Mesenchymal stem cell (in vitro differentiated cells and primary cell): Measurements from ENCODE around the gene BABAM2.

ENCODE experiments used
- DNase-seq: peaks from one replicate; pipeline ENCODE4 v3.0.0-alpha.2; 2013
- H2AFZ ChIP-seq: one replicate; pipeline ENCODE4 v1.6.1; 2013; ENCODE audit warnings: low read depth, mild to moderate bottlenecking, control low read depth, inconsistent platforms, low read length, moderate library complexity
- H2AK5ac ChIP-seq: 2 replicates; pipeline ENCODE4 v1.6.1; 2013; ENCODE audit warnings: low read length, moderate library complexity, mild to moderate bottlenecking, inconsistent platforms; ENCODE audit not compliant: severe bottlenecking
- H2BK120ac ChIP-seq: one replicate; pipeline ENCODE4 v1.6.1; 2013; ENCODE audit warnings: low read depth, mild to moderate bottlenecking, inconsistent platforms, low read length, moderate library complexity
- H2BK12ac ChIP-seq, 2 experiments: one replicate each; pipeline ENCODE4 v1.6.1; 2013; ENCODE audit warnings: inconsistent platforms in 2 of 2, low read length in 2 of 2, mild to moderate bottlenecking in 2 of 2, moderate library complexity in 2 of 2, control low read depth in 1 of 2
- H2BK15ac ChIP-seq: one replicate; pipeline ENCODE4 v1.6.1; 2013; ENCODE audit warnings: mild to moderate bottlenecking, low read depth, inconsistent platforms; ENCODE audit not compliant: poor library complexity, severe bottlenecking
- H2BK5ac ChIP-seq: 2 replicates; pipeline ENCODE4 v1.6.1; 2013; ENCODE audit warnings: low read depth, mild to moderate bottlenecking, low read length, control low read depth, inconsistent platforms; ENCODE audit not compliant: poor library complexity, severe bottlenecking
- H3K14ac ChIP-seq, 2 experiments: one replicate each; pipeline ENCODE4 v1.6.1; 2013; ENCODE audit warnings: inconsistent platforms in 2 of 2, low read length in 2 of 2, control low read depth in 1 of 2, mild to moderate bottlenecking in 1 of 2, moderate library complexity in 1 of 2
- H3K18ac ChIP-seq, 2 experiments: one replicate each; pipeline ENCODE4 v1.6.1; 2013; ENCODE audit warnings: inconsistent platforms in 2 of 2, low read length in 2 of 2, control low read depth in 1 of 2, low read depth in 1 of 2, mild to moderate bottlenecking in 1 of 2
- H3K23ac ChIP-seq, 2 experiments: one replicate each; pipeline ENCODE4 v1.6.1; 2013; ENCODE audit warnings: inconsistent platforms in 2 of 2, low read length in 2 of 2, mild to moderate bottlenecking in 2 of 2, moderate library complexity in 2 of 2, control low read depth in 1 of 2
- H3K27ac ChIP-seq: 2 replicates; pipeline ENCODE4 v1.5.1; 2013; ENCODE audit warnings: mild to moderate bottlenecking, moderate library complexity, low read length, control low read depth, inconsistent platforms; ENCODE audit not compliant: poor library complexity, severe bottlenecking
- H3K27me3 ChIP-seq, 2 experiments: 2 replicates each; pipeline versions ENCODE4 v1.6.1 to v1.7.0; 2013; ENCODE audit warnings: low read length in 2 of 2, mild to moderate bottlenecking in 2 of 2, moderate library complexity in 2 of 2, control low read depth in 1 of 2, inconsistent platforms in 1 of 2; ENCODE audit not compliant: control insufficient read depth in 1 of 2, insufficient read depth in 1 of 2
- H3K36me3 ChIP-seq, 2 experiments: 2 replicates each; pipeline versions ENCODE4 v1.6.1 to v1.7.0; 2013; ENCODE audit warnings: low read length in 2 of 2, control low read depth in 1 of 2, inconsistent platforms in 1 of 2, low read depth in 1 of 2, mild to moderate bottlenecking in 1 of 2; ENCODE audit not compliant: insufficient read depth in 2 of 2, control insufficient read depth in 1 of 2
- H3K4ac ChIP-seq, 2 experiments: one replicate each; pipeline ENCODE4 v1.6.1; 2013; ENCODE audit warnings: inconsistent platforms in 2 of 2, low read length in 2 of 2, mild to moderate bottlenecking in 2 of 2, moderate library complexity in 2 of 2, control low read depth in 1 of 2, low read depth in 1 of 2
- H3K4me1 ChIP-seq: 2 replicates; pipeline ENCODE4 v1.6.1; 2013; ENCODE audit warnings: low read depth, low read length, control low read depth; ENCODE audit not compliant: control insufficient read depth, insufficient read depth
- H3K4me2 ChIP-seq: 2 replicates; pipeline ENCODE4 v1.6.1; 2013; ENCODE audit warnings: low read length, mild to moderate bottlenecking, inconsistent platforms; ENCODE audit not compliant: poor library complexity, severe bottlenecking
- H3K4me3 ChIP-seq, 2 experiments: 2 replicates each; pipeline versions ENCODE4 v1.5.1 to v1.7.0; 2013; ENCODE audit warnings: low read length in 2 of 2, mild to moderate bottlenecking in 2 of 2, control low read depth in 1 of 2, low read depth in 1 of 2; ENCODE audit not compliant: insufficient read depth in 1 of 2
- H3K79me1 ChIP-seq: replicated peaks from 2 replicates; pipeline ENCODE4 v1.6.1; 2013; ENCODE audit warnings: mild to moderate bottlenecking, control low read depth, low read length, inconsistent platforms; ENCODE audit not compliant: poor library complexity, severe bottlenecking
- H3K9ac ChIP-seq: 2 replicates; pipeline ENCODE4 v1.7.0; 2013; ENCODE audit warnings: mild to moderate bottlenecking, low read length, moderate library complexity
- H3K9me3 ChIP-seq: 2 replicates; pipeline ENCODE4 v1.7.0; 2013; ENCODE audit warnings: mild to moderate bottlenecking, low read length; ENCODE audit not compliant: control insufficient read depth
- H4K8ac ChIP-seq: one replicate; pipeline ENCODE4 v1.6.1; 2013; ENCODE audit warnings: inconsistent platforms, mild to moderate bottlenecking, low read length, moderate library complexity
- H4K91ac ChIP-seq: one replicate; pipeline ENCODE4 v1.6.1; 2013; ENCODE audit warnings: mild to moderate bottlenecking, low read length, inconsistent platforms
- WGBS: methylation state at CpG from one replicate; pipeline ENCODE4 v1.1.7; 2013; ENCODE audit warnings: mixed read lengths; 5-methylcytosine and 5-hydroxymethylcytosine counted together

BABAM2 gene

DNA sequence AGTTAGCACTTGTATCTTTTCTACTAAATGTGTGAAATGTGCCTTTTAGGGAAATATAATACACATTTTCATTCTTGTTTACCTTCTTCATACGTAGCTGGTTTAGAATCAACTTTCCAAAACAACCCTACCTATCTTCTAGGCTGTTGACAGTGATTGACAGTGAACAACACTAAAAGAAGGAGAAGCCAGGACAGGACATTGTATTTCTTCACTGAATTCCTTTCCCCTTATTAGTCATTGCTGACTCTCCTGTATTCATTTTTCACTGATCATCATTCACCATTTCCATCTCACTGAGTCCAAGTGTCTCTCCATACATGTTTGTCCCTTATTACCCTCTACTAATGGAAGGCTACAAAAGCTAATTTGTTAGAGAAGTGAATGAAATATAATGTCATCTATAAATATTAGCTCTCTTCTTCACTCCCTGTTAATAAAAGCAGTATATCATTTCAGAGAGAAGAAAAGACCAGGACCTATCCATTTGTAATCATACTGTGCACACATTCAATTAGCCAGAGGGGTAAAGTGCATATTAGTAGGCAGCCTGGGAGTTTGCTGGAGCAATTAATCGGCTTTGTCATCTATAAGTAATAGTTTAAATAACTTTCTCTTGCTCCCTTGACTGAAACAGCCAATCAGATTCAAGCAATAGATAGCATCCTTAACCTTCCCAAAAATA, 309.6 kb downstream of the BABAM2 start:
- H2BK5ac ChIP-seq, result no peak overlapping the region
- H2AFZ ChIP-seq, result no peak overlapping the region
- H3K14ac ChIP-seq, result no peak overlapping the region
- no peak overlapping the region for H3K4me2 ChIP-seq
- no peak overlapping the region for H4K8ac ChIP-seq
- H3K27ac ChIP-seq, result no peak overlapping the region
- H3K23ac ChIP-seq, result no peak overlapping the region
- H2AK5ac ChIP-seq, result no peak overlapping the region
- peaks cover 5 to 12% of the 10 kb centered on the region in 2 experiments for H3K36me3 ChIP-seq
- no peak overlapping the region for H3K4me3 ChIP-seq
- no peaks in the 10 kb centered on the region for H3K27me3 ChIP-seq
- no peak overlapping the region for H3K4ac ChIP-seq
- WGBS, result 95% methylated on average over 1 of the region's 2 CpGs
- no peak overlapping the region for H4K91ac ChIP-seq
- no peaks in the 10 kb centered on the region for H3K4me1 ChIP-seq
- H2BK12ac ChIP-seq, result no peak overlapping the region
- H2BK120ac ChIP-seq, result no peak overlapping the region
- no peak overlapping the region for H3K9ac ChIP-seq
- no peak for DNase-seq
- H3K18ac ChIP-seq, result no peak overlapping the region
- no peaks in the 10 kb centered on the region for H3K9me3 ChIP-seq
- peaks cover 2% of the 10 kb centered on the region for H3K79me1 ChIP-seq
- H2BK15ac ChIP-seq, result no peak overlapping the region

DNA sequence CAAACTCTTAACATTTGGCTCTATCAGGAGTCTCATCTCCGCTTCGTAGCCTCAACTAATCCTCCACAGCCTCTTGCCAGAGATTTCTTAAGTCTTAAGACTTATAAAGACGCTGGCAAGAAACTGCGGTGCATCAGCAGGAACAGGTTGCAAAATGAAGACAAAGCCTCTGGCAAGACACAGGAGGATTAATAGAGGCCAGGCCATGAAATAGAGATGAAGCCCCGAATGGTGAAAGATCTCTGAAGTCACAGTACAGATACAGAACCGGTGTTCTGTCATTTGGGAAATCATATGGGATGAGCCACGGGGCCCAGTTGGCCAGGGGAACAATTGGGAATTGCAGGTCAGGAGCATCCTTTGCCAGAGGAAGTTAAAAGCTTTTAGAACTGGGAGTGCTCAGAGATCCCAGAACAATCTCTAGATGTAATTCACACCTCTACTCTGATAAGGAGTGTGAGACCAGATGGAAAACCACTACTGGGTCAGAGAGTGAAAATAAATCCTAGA, 311.2 kb downstream of the BABAM2 start:
- H3K4ac ChIP-seq, result no peak overlapping the region
- H3K4me3 ChIP-seq, result no peak overlapping the region
- no peaks in the 10 kb centered on the region for H3K4me1 ChIP-seq
- H3K9ac ChIP-seq, result peak overlapping the region; percentile 13
- DNase-seq, result no peak
- H3K27me3 ChIP-seq, result no peaks in the 10 kb centered on the region
- H3K4me2 ChIP-seq, result no peak overlapping the region
- no peaks in the 10 kb centered on the region for H3K79me1 ChIP-seq
- H3K36me3 ChIP-seq, result peaks cover 5 to 9% of the 10 kb centered on the region in 2 experiments
- H4K8ac ChIP-seq, result no peak overlapping the region
- no peak overlapping the region for H3K27ac ChIP-seq
- H3K23ac ChIP-seq, result no peak overlapping the region
- no peaks in the 10 kb centered on the region for H3K9me3 ChIP-seq
- no peak overlapping the region for H2BK120ac ChIP-seq
- H2AFZ ChIP-seq, result no peak overlapping the region
- no peak overlapping the region for H2BK5ac ChIP-seq
- no peak overlapping the region for H2AK5ac ChIP-seq
- H3K14ac ChIP-seq, result no peak overlapping the region
- no peak overlapping the region for H4K91ac ChIP-seq
- H3K18ac ChIP-seq, result no peak overlapping the region
- WGBS, result 84% methylated on average over 7 of the region's 7 CpGs
- H2BK15ac ChIP-seq, result no peak overlapping the region
- no peak overlapping the region for H2BK12ac ChIP-seq

DNA sequence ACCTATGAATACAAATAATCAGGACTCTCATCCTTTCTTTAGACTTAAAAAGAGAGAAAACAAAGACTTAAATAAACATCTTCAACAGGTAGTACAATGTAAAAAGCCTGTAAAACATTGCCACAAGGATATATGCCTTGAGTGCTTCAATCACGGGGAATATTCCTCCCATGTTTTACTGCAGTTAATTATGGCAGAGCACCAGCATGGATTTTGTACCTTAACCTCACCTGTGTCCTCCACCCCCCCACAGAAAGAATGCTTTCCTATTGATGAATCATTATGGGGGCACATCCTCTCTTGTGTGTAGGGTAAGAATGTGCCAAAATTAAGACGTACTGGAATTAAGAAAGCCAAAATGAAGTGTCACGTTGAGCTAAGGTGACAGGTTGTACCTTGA, 312.2 kb downstream of the BABAM2 start:
- H2BK15ac ChIP-seq, result no peak overlapping the region
- no peak overlapping the region for H3K4ac ChIP-seq
- peaks cover 5% of the 10 kb centered on the region in 2 experiments for H3K36me3 ChIP-seq
- H4K8ac ChIP-seq, result no peak overlapping the region
- H3K14ac ChIP-seq, result no peak overlapping the region
- H3K9me3 ChIP-seq, result no peaks in the 10 kb centered on the region
- H3K79me1 ChIP-seq, result no peaks in the 10 kb centered on the region
- H3K27ac ChIP-seq, result no peak overlapping the region
- H3K4me1 ChIP-seq, result no peaks in the 10 kb centered on the region
- no peak overlapping the region for H3K4me3 ChIP-seq
- H2BK12ac ChIP-seq, result no peak overlapping the region
- 98% methylated on average over 2 of the region's 3 CpGs for WGBS
- H2BK120ac ChIP-seq, result no peak overlapping the region
- no peak for DNase-seq
- no peak overlapping the region for H3K18ac ChIP-seq
- H2BK5ac ChIP-seq, result no peak overlapping the region
- no peaks in the 10 kb centered on the region for H3K27me3 ChIP-seq
- H3K23ac ChIP-seq, result no peak overlapping the region
- H2AK5ac ChIP-seq, result no peak overlapping the region
- H3K4me2 ChIP-seq, result no peak overlapping the region
- no peak overlapping the region for H4K91ac ChIP-seq
- H3K9ac ChIP-seq, result no peak overlapping the region
- no peak overlapping the region for H2AFZ ChIP-seq

DNA sequence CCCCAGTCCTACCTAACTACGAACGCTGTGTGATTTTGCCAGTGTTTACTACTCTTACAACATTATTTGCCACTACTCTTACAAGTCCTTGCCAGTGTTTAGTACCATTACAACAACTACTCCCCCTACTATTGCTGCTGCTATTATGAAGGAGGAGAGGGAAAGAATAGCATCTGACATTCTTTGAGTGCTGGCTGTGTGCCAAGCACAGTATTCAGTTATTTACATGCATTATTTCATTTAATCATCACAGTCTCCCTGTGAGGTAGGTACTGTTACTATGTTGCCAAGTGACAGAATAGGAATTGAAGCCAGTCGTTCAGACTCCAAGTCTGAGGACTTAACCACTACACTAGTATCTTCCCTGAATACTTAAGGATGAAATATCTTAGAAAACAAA, 316.2 kb downstream of the BABAM2 start:
- Histone ChIP-seq H4K91ac (no peak overlapping the region), H3K4ac (no peak overlapping the region), H3K18ac (no peak overlapping the region), H3K4me3 (no peak overlapping the region), H3K23ac (no peak overlapping the region), H2BK12ac (no peak overlapping the region), H3K4me1 (no peaks in the 10 kb centered on the region), H3K27me3 (no peaks in the 10 kb centered on the region), H3K9ac (no peak overlapping the region), H4K8ac (no peak overlapping the region), H3K79me1 (no peaks in the 10 kb centered on the region), H2BK5ac (no peak overlapping the region), H3K14ac (no peak overlapping the region), H2BK120ac (no peak overlapping the region), H2AK5ac (no peak overlapping the region), H2AFZ (no peak overlapping the region), H3K9me3 (no peaks in the 10 kb centered on the region), H2BK15ac (no peak overlapping the region), H3K4me2 (no peak overlapping the region), H3K36me3 (no peaks in the 10 kb centered on the region), H3K27ac (no peak overlapping the region)
- no peak for DNase-seq
- 89% methylated on average over 2 of the region's 3 CpGs for WGBS
